PFSK-1 (cell line): ENCODE data around the gene LVRN.

Experiments
- FOXP2 ChIP-seq: optimal IDR thresholded peaks from 2 replicates; pipeline ENCODE3; 2011; ENCODE audit warnings: borderline replicate concordance, control low read depth, inconsistent platforms; ENCODE audit not compliant: insufficient read depth; ENCODE audit errors: extremely low read length, extremely low read depth
- POLR2AphosphoS5 ChIP-seq: IDR thresholded peaks from 2 replicates; pipeline ENCODE4 v1.6.1; 2012; ENCODE audit warnings: low read depth, mild to moderate bottlenecking, control low read depth, low read length, moderate library complexity
- REST ChIP-seq, 2 experiments: IDR thresholded peaks; 2 replicates each; pipeline versions ENCODE4 v1.6.1 to v1.8.0; 2011 to 2012; ENCODE audit warnings: low read depth in 2 of 2, low read length in 2 of 2, control low read depth in 1 of 2, inconsistent platforms in 1 of 2, mild to moderate bottlenecking in 1 of 2, moderate library complexity in 1 of 2; ENCODE audit not compliant: insufficient read depth in 1 of 2
- SIN3A ChIP-seq: IDR thresholded peaks from 2 replicates; pipeline ENCODE4 v1.6.1; 2012; ENCODE audit warnings: mild to moderate bottlenecking, low read length, moderate library complexity, borderline replicate concordance; ENCODE audit not compliant: insufficient read depth
- TAF1 ChIP-seq: IDR thresholded peaks from 2 replicates; pipeline ENCODE4 v1.6.1; 2012; ENCODE audit warnings: low read length, control low read depth, borderline replicate concordance; ENCODE audit not compliant: insufficient read depth

LVRN gene

DNA sequence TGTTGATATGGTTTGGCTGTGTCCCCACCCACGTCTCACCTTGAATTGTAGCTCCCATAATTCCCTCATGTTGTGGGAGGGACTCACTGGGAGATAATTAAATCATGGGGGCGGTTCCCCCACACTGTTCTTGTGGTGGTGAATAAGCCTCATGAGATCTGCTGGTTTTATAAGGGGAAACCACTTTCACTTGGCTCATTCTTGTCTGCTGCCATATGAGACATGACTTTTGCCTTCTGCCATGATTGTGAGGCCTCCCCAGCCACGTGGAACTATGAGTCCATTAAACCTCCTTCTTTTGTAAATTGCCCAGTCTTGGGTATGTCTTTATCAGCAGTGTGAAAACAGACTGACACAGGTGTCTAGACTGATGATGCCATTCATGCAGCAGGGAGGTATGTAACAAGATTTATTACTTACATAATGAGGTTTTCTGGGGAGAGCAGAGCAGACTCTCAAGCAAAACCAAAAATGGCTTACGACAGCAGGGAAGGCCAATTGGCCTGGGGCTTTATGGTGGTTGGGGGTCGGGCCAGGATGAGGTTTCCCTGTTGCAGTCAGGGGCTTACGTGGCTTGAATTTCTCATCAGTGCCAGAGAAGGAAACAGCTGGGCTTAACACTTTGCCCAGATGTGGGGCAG lies 113.0 kb downstream of the LVRN start:
- no peak for TF ChIP-seq FOXP2
- no peak for TF ChIP-seq REST (IDR thresholded peaks at IDR 0.05; ENCODE audit: insufficient read depth in 1 of 2, low read depth in 2 of 2, low read length in 2 of 2)
- no peak for TF ChIP-seq TAF1
- TF ChIP-seq POLR2AphosphoS5, result no peak
- no peak for TF ChIP-seq SIN3A

DNA sequence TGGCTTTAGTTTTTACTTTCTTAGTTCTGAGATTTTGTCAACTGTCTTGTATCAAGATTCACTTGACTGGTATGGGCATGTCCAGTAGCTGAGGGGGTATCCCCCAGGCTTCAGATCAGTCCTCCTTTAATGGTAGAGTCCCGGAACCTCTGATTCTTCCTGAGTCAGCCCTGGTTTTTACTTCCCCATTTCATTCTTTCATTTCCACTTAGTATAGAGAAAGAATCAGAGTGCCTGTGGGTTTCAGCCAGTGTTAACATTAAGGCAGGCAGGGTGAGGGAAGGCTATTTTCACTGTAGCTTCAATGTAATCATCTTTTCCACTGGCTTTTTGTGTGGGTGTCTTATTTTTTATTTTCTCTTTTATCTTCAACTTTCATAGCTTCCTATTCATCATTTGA lies 114.2 kb downstream of the LVRN start:
- TF ChIP-seq SIN3A, result no peak
- no peak for TF ChIP-seq REST (IDR thresholded peaks at IDR 0.05; ENCODE audit: insufficient read depth in 1 of 2, low read depth in 2 of 2, low read length in 2 of 2)
- TF ChIP-seq FOXP2, result no peak
- TF ChIP-seq POLR2AphosphoS5, result no peak
- TF ChIP-seq TAF1, result no peak
